K562 (cell line): ENCODE data around the gene REEP2. TPM values are rescaled to one million over a fixed set of nuclear protein-coding genes. Genes with fewer than 3 reads are reported as not detected.
A peak's percentile ranks its signal among the peaks of the same experiment; 100 is the strongest.

Source experiments
- EGR1 ChIP-seq: fragments of 450-650 bp; conservative IDR thresholded peaks from 2 replicates; pipeline ENCODE4 v1.6.1; 2017; ENCODE audit warnings: mild to moderate bottlenecking
- ELF1 ChIP-seq: fragments of 200-800 bp; sonication (Bioruptor generic); IDR thresholded peaks from 2 replicates; pipeline ENCODE4 v1.6.1; 2016; ENCODE audit warnings: missing genetic modification characterization, missing compliant biosample characterization
- ELK1 ChIP-seq: sonication (generic); formaldehyde crosslinking; IDR thresholded peaks from 2 replicates; pipeline ENCODE4 v1.8.1; 2022; ENCODE audit warnings: missing genetic modification reagents
- EP400 ChIP-seq: fragments of 450-650 bp; IDR thresholded peaks from 2 replicates; pipeline ENCODE4 v1.6.1; 2017; ENCODE audit warnings: antibody characterized with exemption, mild to moderate bottlenecking, moderate library complexity
- HMGXB4 ChIP-seq: sonication (generic); formaldehyde crosslinking; IDR thresholded peaks from 2 replicates; pipeline ENCODE4 v1.8.1; 2023; ENCODE audit warnings: mild to moderate bottlenecking, missing genetic modification reagents
- PHF21A ChIP-seq: fragments of 450-650 bp; IDR thresholded peaks from 2 replicates; pipeline ENCODE4 v1.6.1; 2017; ENCODE audit warnings: low read depth, borderline replicate concordance
- ZNF76 ChIP-seq: fragments of 250-450 bp; sonication (Bioruptor Pico); IDR thresholded peaks from 2 replicates; pipeline ENCODE4 v1.4.0; 2020; ENCODE audit warnings: mild to moderate bottlenecking, moderate library complexity, borderline replicate concordance
- polyA plus RNA-seq, 8 experiments: library from polyadenylated mRNA; depleted of rRNA in 4 of 8; stranded (reverse) in 5 of 8; unstranded in 3 of 8; fragments of >200 nt; fragmentation: Nextera tagmentation in 2 of 8; fragmentation: Illumina TruSeq in 1 of 8; extraction: Ambion mirVana in 2 of 8; extraction: Trizol in 1 of 8; gene quantifications; 2 replicates each; pipeline versions ENCODE4 v1.2.1 to v1.2.3, GENCODE V29; 2011 to 2014; ENCODE audit warnings: inconsistent platforms in 1 of 8, missing spikeins in 1 of 8
- total RNA-seq, 7 experiments: library from RNA; depleted of rRNA in 6 of 7; stranded (reverse); fragments of >200 nt in 6 of 7; fragmentation: Illumina TruSeq in 2 of 7; extraction: Trizol in 2 of 7; gene quantifications; 2 replicates each; pipeline versions ENCODE4 v1.2.1 to v1.2.3, GENCODE V29; 2011 to 2021; ENCODE audit warnings: low replicate concordance in 1 of 7
- TF ChIP-seq, protein P1 (sequence below): sonication (generic); formaldehyde crosslinking; IDR thresholded peaks from 2 replicates; pipeline ENCODE4 v1.8.0; 2022; ENCODE audit warnings: mild to moderate bottlenecking, missing genetic modification reagents
- TF ChIP-seq, protein P2 (sequence below), 2 experiments: fragments of 450-650 bp in 1 of 2; sonication (generic) in 1 of 2; formaldehyde crosslinking in 1 of 2; IDR thresholded peaks; 2 replicates each; pipeline versions ENCODE4 v1.7.1 to v1.9.0; 2016 to 2022; ENCODE audit warnings: inconsistent platforms in 1 of 2, mild to moderate bottlenecking in 1 of 2, missing genetic modification reagents in 1 of 2

REEP2 gene
- total and polyA plus RNA-seq, 9 of the 15 experiments (the other 6 are each of a cell fraction or from before 2014, with no cell fraction given), result 0.03 to 1.1 (median 0.12) TPM; not detected in 1

DNA sequence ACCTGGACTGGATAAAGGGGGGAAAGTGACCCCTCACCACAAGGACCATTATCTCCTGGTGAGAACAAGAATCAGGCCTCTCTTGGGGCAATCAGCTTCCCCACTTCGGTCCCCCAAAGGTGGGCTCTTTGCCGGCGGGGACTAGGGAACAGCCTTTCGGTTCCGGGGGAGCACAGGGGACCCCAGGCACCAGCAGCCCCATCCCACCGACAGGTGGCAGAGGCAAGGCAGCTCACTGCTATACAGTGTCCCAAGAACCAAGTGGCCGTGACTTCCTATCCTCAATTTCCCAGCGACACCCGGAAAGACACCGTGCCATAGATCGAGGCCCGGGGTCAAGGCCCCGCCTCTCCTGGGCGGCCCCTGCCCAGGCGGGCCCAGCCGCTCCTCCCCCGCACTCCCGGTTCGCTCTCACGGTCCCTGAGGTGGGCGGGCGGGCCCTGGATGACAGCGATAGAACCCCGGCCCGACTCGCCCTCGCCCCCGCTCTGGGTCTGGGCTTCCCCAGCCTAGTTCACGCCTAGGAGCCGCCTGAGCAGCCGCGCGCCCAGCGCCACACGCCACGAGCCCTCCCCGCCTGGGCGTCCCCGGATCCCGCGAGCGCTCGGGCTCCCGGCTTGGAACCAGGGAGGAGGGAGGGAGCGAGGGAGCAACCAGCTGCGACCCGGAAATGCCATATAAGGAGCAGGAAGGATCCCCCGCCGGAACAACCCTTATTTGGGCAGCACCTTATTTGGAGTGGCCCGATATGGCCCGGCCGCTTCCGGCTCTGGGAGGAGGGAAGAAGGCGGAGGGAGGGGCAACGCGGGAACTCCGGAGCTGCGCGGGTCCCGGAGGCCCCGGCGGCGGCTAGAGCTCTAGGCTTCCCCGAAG lies 25.8 kb downstream of the REEP2 start (continued):
- peak; percentile 91 for TF ChIP-seq HMGXB4 (CRISPR knock-in tag)
- peak; percentile 99 for TF ChIP-seq EGR1
- TF ChIP-seq, protein P1, sequence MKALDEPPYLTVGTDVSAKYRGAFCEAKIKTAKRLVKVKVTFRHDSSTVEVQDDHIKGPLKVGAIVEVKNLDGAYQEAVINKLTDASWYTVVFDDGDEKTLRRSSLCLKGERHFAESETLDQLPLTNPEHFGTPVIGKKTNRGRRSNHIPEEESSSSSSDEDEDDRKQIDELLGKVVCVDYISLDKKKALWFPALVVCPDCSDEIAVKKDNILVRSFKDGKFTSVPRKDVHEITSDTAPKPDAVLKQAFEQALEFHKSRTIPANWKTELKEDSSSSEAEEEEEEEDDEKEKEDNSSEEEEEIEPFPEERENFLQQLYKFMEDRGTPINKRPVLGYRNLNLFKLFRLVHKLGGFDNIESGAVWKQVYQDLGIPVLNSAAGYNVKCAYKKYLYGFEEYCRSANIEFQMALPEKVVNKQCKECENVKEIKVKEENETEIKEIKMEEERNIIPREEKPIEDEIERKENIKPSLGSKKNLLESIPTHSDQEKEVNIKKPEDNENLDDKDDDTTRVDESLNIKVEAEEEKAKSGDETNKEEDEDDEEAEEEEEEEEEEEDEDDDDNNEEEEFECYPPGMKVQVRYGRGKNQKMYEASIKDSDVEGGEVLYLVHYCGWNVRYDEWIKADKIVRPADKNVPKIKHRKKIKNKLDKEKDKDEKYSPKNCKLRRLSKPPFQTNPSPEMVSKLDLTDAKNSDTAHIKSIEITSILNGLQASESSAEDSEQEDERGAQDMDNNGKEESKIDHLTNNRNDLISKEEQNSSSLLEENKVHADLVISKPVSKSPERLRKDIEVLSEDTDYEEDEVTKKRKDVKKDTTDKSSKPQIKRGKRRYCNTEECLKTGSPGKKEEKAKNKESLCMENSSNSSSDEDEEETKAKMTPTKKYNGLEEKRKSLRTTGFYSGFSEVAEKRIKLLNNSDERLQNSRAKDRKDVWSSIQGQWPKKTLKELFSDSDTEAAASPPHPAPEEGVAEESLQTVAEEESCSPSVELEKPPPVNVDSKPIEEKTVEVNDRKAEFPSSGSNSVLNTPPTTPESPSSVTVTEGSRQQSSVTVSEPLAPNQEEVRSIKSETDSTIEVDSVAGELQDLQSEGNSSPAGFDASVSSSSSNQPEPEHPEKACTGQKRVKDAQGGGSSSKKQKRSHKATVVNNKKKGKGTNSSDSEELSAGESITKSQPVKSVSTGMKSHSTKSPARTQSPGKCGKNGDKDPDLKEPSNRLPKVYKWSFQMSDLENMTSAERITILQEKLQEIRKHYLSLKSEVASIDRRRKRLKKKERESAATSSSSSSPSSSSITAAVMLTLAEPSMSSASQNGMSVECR (CRISPR knock-in tag), result peak; percentile 93
- peak; percentile 83 for TF ChIP-seq ELF1 (tag)
- peak; percentile 100 for TF ChIP-seq ELK1 (CRISPR knock-in tag)
- TF ChIP-seq EP400, result peak; percentile 73
- TF ChIP-seq PHF21A, result peak; percentile 77; the same call in 1 of the 2 replicates
- TF ChIP-seq ZNF76, result no peak
- TF ChIP-seq, protein P2, sequence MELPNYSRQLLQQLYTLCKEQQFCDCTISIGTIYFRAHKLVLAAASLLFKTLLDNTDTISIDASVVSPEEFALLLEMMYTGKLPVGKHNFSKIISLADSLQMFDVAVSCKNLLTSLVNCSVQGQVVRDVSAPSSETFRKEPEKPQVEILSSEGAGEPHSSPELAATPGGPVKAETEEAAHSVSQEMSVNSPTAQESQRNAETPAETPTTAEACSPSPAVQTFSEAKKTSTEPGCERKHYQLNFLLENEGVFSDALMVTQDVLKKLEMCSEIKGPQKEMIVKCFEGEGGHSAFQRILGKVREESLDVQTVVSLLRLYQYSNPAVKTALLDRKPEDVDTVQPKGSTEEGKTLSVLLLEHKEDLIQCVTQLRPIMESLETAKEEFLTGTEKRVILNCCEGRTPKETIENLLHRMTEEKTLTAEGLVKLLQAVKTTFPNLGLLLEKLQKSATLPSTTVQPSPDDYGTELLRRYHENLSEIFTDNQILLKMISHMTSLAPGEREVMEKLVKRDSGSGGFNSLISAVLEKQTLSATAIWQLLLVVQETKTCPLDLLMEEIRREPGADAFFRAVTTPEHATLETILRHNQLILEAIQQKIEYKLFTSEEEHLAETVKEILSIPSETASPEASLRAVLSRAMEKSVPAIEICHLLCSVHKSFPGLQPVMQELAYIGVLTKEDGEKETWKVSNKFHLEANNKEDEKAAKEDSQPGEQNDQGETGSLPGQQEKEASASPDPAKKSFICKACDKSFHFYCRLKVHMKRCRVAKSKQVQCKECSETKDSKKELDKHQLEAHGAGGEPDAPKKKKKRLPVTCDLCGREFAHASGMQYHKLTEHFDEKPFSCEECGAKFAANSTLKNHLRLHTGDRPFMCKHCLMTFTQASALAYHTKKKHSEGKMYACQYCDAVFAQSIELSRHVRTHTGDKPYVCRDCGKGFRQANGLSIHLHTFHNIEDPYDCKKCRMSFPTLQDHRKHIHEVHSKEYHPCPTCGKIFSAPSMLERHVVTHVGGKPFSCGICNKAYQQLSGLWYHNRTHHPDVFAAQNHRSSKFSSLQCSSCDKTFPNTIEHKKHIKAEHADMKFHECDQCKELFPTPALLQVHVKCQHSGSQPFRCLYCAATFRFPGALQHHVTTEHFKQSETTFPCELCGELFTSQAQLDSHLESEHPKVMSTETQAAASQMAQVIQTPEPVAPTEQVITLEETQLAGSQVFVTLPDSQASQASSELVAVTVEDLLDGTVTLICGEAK (IDR thresholded peaks at IDR 0.05), result peak; percentile 53; the same call in 1 of the 2 replicates
- TF ChIP-seq, protein P2 (CRISPR knock-in tag; IDR thresholded peaks at IDR 0.05), result no peak
